Activated CD4-positive, alpha-beta T cell treated with anti-CD3 and anti-CD28 coated beads for 24 hours (primary cell): ENCODE data around the gene ZNF653.

Experiments used
- DNase-seq, 2 donors: peaks; one replicate each; pipeline ENCODE4 v3.0.0-alpha.2; 2020; ENCODE audit warnings: low read depth in 2 of 2

Gene ZNF653

DNA sequence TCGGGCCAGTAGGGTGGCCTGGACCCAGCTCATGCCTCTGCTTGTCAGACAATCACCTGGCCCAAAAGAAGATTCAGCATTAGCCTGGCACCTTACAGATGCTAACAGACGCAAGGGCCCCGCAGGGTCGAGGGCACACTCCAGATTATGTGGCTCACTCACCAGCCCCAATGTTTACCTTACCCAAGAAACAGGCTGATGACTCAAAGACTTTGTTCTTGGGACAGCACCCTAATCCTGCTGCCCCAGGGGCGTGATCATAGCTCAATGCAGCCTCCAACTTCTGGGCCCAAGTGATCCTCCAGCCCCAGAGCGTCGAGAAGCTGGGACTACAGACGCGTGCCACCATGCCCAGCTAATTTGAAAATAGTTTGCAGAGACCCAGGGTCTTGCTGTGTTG is 13.5 kb upstream of the ZNF653 start:
- no peak for DNase-seq

DNA sequence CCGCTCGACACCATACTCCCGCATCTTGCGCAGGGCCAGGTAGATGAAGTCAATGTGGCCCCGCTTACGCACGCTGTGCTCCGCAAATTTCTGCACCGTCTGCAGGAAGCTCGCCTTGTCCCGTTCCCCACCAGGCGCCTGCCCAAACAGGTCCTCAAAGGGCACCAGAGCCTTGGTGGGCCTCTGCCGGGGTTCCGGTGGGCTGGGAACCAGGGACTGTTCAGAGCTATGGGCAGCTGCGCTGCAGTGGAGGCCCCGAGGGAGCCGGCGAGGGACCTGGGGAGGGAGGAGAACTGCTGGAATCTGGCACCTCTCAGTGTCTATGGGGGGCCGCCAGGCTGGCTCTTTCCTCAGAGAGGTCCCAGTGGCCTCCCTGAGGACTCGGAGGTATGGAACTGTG is 8.3 kb upstream of the ZNF653 start:
- DNase-seq: no peak

DNA sequence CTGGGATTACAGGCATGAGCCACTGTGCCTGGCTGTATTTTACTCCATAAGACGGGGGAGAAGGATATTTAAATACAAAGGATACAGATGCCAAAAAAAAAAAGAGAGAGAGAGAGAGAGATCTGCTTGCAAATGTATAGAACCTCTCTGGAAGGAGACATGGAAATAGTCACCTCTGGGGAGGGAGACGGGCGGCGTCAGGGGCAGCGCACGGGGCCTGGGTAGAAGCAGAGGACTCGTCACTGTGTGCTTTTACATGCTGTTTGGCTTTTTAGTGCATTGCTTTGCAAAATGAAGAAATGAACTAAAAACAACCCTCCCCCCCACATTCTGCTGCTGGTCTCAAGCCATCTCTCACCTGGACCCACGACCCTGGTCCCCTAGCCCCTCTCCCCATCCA is 4.8 kb upstream of the ZNF653 start:
- DNase-seq: no peak

DNA sequence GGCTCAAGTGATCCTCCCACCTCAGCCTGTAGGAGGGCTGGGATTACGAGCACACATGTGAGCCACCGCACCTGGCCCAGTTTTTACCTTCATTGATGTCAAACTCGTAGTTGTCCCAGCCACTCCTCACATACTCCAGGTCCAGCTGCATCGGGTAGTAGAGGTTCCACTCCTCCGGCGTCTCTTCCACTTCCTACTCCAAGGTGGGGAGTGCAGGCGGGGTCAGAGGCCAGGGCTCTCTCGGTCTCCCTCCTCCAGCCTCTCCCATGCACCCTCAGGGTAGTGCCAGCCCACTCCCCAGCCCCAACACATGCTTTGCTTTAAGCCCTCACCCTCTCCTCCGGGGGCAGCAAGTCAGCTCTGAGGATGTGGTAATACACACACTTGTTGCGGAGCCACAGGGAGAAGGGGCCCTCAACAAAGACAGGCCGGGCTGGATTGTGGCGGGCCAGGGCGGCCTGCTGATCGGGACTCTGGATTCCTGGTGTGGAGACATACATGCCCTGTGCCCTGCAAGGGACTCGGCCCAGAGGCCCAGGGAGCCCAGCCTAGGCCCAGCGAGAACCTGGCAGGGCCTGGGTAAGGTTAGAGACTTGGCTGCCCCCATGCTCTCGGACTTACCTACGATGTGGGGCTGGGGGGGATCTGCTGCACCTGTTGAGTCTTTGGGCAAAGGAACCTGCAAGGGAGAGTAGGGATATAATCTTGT is 1.9 kb upstream of the ZNF653 start:
- DNase-seq: no peak

DNA sequence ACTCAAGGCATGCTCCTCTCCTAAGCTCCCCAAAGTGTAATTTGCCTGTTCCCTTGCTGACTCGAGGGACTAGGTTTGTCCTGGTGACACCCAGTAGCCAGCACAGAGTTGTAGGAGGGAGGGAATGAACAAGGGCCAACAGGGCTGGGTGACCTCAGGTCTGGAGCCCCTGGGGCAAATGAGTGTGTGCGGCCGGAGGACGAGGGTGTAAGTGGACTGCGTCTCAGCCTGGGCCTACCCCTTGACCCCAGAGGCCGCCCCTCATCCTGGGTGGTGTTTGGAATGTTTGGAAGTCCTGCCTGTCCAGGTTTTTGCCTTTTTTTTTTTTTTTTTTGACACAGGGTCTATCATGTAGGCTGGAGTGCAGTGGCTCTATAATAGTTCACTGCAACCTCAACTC is 1.3 kb upstream of the ZNF653 start:
- DNase-seq: no peak

DNA sequence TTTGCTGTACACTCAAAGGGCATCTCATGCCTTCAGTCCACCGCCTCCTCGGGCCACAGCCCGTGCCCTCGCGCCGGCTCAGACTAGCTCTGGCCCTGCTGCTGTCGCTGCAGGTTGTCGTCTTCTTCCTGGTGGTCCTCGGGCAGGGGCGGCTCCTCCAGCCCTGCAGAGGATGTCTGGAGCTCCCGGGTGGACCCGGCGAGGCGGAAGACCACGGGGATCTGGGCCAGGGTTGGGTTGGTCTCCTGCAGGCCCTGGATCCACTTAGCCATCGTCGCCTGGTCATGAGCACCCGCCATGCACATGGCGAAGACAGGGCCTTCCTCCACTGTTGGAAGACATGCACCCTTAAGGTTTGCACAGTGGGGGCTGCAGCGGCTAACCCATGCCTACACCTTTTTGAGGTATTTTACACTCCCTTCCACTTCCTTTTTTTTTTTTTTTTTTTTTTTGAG is 489 bp upstream of the ZNF653 start:
- no peak for DNase-seq

DNA sequence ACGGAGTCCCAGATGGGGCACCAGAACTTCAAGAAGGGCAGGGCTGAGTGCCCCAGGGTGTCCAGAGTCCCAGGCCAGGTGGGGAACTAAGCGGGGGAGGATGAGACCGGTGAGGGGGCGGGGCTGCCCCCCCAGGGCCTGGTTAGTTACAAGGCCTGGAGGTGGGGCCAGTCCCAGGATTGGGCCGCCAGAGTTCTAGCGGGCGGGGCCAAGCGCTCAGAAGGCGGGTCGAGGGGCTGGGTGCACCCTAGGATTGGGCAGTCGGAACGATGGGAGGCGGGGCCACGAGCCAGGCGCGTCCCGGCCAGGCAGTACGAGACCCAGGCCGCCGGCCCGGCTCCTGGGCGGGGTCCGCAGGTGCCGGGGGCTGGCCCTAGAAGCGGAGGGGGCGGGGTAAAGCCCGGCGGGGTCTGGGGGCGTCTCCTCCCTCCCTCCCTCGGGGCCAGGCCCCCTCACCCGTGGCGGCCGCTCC is 571 bp downstream of the ZNF653 start:
- peak; percentile 93 to 98 for DNase-seq

DNA sequence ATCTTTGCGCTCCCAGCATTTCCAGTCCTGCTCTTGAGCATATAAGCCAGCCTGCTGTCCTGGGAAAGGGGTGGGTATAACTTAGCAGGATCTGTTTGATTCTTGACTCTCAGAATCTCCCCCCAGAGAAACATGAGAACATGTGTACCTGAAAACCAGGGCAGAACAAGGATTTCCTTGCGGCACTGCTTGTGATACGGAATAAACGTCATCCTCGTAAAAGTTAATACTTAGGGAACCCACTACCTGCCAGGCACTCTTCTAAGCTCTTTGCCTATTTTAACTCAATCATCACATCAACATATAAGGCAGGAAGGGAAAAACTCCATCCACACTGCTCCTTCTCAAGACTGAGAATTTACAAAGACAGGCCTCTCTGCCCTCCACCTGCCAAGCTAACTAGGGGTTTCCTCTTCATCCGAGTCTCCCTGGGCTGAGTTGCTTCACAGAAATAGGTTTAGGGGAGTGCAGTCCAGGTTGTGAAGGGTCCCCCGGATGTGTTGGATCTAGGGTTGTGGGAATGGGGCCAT is 1.1 kb downstream of the ZNF653 start:
- no peak for DNase-seq

DNA sequence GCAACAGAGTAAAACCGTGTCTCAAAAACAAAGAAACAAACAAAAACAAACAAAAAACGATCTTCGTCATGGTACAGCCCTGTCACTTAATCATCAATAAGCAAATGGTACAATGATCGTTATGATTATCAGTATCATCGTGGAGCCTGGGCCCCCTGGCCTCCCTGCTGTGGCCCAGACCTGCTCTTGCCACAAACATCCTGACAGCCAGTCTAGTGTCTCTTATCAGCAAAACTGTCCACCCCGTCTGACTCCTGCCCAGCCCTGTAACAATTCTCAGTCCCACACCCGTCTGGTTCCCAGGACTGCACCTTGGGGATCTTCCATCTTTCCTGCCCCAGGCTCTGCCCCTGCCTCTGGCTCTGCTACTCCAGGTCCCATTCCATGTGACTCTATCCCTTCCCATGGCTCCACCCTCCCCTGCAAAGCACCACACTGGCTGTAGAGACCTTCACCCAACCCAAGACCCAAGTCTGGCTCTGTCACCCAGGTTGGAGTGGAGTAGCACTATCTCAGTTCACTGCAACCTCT is 5.7 kb downstream of the ZNF653 start:
- no peak for DNase-seq

DNA sequence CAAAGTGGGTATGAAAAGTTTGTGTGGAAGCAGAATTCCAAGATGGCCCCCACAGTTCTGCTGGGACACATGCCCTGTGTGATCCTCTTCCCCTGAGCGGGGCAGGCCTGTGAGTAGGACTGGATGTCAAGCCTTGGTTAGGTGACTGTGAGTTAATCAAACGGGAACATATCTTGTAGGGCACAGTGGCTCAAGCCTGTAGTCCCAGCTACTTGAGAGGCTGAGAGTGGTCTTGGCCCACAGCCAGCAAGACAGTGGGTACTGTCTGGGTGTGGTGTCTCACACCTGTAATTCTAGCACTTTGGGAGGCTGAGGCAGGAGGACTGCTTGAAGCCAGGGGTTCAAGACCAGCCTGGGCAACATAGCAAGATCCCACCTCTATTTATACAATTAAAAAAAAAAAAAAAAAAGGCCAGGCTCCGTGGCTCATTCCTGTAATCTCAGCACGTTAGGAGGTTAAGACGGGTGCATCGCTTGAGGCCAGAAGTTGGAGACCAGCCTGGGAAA is 6.4 kb downstream of the ZNF653 start:
- DNase-seq: no peak

DNA sequence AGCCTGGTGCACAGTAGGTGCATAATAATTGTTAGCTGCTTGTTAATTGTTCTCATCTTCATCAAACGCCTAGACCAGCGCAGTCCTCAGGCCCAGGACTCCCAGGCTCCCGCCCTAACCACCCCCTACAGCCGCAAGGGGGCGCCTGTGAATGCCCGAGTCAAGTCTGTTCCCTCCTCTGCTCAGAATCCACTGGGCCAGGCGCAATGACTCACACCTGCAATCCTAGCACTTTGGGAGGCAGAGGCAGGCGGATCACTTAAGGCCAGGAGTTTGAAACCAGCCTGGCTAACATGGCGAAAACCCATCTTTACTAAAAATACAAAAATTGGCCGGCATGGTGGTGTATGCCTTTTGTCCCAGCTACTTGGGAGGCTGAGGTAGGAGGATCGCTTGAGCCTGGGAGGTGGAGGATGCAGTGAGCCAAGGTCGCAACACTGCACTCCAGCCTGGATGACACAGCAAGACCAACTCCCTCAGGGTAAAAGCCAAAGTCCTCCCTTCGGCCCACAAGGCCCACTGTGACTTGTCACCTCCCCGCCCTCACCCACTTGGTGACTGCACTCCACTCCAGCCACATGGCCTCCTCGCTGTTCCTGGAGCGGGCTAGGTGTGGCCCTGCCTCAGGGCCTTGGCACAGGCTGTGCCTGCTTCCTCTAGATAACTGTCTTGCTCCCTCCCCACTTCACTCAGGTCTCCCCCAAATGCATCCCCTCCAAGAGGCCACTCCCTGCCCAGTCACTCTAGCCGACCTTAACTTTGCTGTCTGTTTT is 9.1 kb downstream of the ZNF653 start:
- DNase-seq: peak; percentile 52 to 66

DNA sequence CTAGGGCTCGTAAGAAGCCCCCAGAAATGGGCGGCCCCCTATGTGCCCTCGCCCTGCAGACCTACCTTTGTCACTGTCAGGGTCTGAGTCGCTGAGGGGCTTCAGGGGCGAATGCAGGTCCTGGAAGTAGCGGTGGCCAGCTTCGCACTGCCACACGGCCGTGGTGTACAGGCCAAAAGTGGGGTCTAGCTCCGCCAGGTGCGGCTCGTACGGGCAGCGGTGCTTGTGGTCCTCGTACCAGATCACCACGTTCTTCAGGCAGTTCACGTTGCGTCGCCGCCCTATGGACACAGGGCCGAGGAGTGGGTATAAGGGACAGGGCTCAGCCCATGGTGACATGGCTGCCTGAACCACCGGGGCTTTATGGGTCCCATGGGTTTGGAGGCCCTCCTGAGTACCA is 9.8 kb downstream of the ZNF653 start:
- DNase-seq: no peak

DNA sequence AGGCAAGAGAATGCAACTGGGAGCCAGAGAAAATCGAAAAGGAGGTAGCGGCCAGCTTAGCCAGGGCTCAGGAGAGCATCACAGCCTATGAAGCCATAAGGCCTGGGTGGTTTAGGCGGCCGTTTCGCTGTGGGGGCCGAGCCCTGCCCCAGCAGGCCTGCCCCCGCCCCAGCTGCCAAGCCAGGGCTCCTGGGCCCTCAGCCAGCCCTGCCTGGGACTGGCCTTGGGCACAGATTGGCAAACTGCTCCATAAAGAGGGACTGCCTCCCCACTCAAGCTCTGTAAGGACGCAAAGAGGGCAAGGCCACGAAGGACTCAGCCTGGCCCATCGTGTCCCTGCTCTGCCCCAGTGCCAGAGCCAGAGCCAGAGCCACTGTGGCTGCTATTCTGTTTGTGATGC is 10.2 kb downstream of the ZNF653 start:
- DNase-seq: no peak

DNA sequence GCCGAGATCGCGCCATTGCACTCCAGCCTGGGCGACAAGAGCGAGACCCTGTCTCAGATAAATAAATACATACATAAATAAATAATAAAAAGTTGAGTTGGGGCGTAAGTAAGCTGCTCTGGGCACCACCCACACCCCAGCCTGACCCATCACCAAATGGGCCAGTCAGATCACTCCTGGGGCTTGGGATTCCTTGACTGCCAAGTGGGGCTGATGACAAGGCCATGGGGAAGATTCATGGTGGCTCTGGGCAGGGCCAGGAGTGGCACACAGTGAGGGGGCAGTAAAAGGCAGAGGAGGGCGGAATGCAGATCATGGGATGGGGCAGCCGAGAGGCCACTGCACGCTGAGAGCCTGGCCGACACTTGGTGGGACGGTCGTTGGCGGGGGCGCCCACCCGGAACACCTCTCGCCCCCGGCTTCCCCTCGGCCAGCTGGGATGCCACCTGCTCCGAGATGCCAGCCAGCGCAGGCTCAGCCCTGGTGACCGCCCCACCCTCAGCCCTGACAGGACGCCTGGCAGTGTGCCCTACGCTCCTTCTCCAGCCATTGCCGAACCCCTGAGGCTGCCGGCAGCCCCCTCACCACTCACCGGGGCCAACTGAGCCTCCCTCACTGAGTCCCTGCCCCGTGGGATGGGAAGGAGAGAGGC is 10.9 kb downstream of the ZNF653 start:
- no peak for DNase-seq

DNA sequence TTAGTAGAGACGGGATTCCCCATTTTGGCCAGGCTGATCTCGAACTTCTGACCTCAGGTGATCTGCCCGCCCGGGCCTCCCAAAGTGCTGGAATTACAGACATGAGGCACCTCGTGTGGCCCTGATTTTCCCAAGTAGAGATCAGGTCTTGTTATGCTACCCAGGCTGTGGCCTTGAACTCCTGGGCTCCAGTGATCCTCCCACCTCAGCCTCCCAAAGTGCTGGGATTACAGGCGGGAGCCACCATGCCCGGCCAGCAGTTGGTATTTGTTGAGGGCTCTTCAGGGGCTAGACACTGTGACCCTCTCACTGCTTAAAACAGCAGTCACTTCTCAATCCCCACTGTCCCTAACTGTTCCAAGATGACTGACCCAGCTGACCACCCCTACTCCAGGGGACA is 16.3 kb downstream of the ZNF653 start:
- no peak for DNase-seq

DNA sequence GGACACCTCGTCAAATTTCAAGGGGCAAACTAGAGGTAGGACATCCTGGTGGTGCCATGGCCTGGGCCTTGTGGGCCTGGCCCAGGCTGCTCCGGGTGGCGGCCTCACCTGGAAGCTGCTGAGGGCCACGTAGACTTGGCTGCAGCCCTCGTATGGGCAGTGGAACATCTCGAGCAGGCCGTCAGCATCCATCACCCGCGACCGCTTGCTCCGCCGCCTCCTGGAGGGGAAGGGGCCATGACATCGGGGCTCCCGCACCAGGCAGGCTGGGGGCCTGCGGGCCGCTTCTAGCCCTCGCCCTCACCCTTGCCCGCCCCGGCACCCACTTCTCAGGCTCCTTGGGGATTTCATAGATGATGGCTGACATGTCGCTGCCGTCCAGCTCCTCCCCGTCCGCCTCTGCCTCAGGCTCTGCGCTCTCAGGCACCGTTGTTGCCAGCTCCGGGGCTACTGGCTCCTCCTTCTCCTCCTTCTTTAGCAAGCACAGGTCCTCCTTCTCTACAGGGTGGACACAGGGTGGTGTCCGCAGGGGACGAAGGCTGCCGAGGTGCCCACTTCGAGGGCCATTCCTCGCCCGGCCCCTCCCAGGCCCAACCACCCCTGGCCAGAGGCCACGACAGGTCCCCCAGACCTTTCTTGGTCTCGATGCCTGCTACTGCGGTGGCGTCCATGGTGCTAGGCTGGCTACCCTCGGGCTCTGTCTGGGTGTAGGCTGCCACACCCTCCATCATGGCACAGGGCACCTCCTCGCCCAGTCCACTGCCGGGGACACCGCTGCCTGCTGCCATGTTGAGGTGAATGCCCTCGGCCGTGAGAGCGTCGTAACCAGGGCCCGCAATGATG is 18.8 kb downstream of the ZNF653 start:
- DNase-seq: no peak

DNA sequence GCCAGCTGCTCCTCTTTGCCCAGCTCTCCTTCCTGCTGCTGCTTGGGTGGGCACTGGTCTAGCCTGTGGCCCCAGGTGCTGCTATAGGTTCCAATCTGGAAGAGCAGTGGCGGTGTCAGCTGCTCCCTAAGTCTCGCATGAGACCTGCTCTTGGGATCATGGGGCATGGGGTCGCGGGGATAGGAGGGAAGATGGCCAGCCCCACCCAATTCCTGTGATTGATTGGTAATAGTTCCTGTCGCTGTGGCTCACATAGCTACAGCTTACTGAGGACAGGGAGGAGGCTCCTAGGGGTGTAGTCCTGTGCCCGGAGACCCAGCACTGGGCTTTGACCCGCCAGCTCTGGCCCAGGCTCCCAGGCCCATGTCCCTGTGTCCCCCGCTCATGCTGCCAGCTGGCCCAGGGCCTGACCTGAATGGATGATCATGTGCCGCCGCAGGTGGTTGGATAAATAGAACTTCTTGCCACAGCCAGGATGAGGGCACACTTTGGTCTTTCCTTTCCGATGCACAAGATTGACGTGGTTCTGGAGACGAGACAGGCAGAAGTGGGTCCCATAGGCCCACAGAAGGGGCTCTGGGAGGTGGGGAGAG is 20.3 kb downstream of the ZNF653 start:
- DNase-seq: no peak

DNA sequence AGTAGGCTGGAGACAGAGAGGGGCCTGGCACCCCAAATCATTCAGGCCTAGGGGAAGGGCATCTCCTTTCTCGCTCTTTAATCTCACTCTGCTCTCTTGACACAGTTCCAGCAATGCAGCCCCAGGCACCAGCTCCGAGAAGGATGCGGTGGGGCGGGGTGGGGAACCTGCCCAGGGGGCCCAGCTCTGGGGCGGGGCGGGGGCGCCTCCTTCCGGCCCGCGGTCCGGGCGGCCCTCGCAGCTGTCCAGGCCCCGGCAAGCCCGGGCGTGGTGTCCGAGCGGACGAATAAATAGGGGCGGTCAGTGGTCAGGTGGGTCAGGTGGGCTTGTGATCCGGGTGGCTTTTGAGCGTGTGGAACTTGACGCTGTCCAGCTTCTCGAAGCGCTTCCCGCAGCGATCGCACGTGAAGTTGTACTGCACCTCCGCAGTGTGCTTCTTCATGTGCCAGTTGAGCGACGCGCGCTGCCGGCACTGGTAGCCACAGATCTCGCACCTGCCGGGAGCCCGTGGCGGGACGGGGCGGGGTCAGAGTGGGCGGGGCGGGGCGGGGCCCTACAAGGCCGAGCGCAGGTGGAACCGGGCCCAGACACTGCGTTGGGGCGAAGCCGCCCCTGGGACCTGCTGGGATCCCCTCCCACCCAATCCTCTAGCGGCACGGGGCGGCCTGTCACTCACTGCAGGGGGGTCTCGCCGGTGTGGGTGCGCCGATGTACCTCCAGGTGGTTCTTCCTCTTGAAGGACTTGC is 22.1 kb downstream of the ZNF653 start:
- no peak for DNase-seq

DNA sequence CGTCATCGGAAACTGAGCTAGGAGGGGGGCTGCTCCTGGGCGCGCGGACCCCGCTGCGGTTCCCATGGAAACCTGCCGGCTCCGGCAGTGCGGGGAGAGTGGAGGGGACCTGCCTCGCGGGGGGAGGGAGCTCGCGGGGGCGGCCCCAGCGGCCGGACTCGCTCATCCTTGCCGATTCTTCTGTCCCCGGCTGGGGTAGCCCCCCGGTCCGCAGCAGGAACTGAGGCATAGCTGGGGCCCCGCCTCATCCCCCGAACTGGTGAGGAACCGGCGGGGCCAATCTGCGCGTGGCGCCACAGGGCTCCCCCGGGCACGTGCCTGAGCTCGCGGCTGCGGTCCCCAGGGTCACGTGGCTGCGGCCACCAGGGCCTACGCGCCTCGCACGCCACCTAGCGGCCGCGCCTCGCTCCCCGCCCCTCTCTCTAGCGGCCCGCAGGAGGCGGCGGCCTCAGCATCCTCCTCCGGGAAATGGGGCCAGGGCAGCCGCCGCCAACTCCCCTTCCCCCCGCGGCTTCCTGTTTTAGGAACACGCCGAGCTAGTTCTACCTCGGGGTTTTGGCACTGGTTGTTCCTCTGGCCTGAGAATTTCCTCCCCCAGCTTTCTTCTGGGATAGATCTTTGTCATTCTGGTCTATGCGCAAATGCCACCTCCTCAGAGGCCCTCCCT is 23.1 kb downstream of the ZNF653 start:
- DNase-seq: peak; percentile 73 to 83
